Peyer's patch (tissue), 4 donors: ENCODE data around the gene PARVB.

Experiments used
- CTCF ChIP-seq, 6 experiments: fragments of 450-650 bp in 4 of 6; fragments of 200-600 bp in 2 of 6; sonication (generic) in 1 of 6; IDR thresholded peaks; one replicate each; pipeline ENCODE4 v1.5.1; 2017 to 2019; ENCODE audit warnings: antibody characterized with exemption in 6 of 6, mild to moderate bottlenecking in 3 of 6, moderate library complexity in 1 of 6
- POLR2A ChIP-seq, 2 donors: fragments of 450-650 bp; IDR thresholded peaks; one replicate each; pipeline ENCODE4 v1.5.1; 2017; ENCODE audit warnings: antibody characterized with exemption in 2 of 2, mild to moderate bottlenecking in 2 of 2, moderate library complexity in 2 of 2

- no peak for TF ChIP-seq CTCF (IDR thresholded peaks at IDR 0.05)
- no peak for TF ChIP-seq POLR2A (IDR thresholded peaks at IDR 0.05)
Measured at GRCh38 chr22:44143105-44143474, 119.0 kb downstream of the PARVB start.
